Suprapubic skin (tissue), 4 donors: ENCODE data around the gene ARHGEF1. TPM values are rescaled to one million over a fixed set of nuclear protein-coding genes. Genes with fewer than 3 reads are reported as not detected.
A peak's percentile ranks its signal among the peaks of the same experiment; 100 is the strongest.

Experiments
- DNase-seq, 2 donors: peaks; one replicate each; pipeline ENCODE4 v3.0.0-alpha.2; 2019; ENCODE audit warnings: low spot score in 2 of 2
- H3K27ac ChIP-seq: fragments of 200-600 bp; sonication (generic); one replicate; pipeline ENCODE4 v1.5.1; 2019
- H3K27me3 ChIP-seq: fragments of 200-600 bp; sonication (generic); one replicate; pipeline ENCODE4 v1.5.1; 2019
- H3K36me3 ChIP-seq: fragments of 200-600 bp; sonication (generic); one replicate; pipeline ENCODE4 v1.5.1; 2019
- H3K4me1 ChIP-seq: fragments of 200-600 bp; sonication (generic); one replicate; pipeline ENCODE4 v1.5.1; 2019
- H3K4me3 ChIP-seq: fragments of 200-600 bp; sonication (generic); one replicate; pipeline ENCODE4 v1.5.1; 2019; ENCODE audit warnings: mild to moderate bottlenecking
- H3K9me3 ChIP-seq: fragments of 200-600 bp; sonication (generic); one replicate; pipeline ENCODE4 v1.5.1; 2019
- EP300 ChIP-seq: sonication (generic); formaldehyde crosslinking; IDR thresholded peaks from one replicate; pipeline ENCODE4 v1.6.1; 2017; ENCODE audit warnings: antibody characterized with exemption
- POLR2A ChIP-seq, 2 donors: fragments of 450-650 bp; IDR thresholded peaks; one replicate each; pipeline ENCODE4 v1.6.1; 2017; ENCODE audit warnings: antibody characterized with exemption in 2 of 2, mild to moderate bottlenecking in 2 of 2, moderate library complexity in 2 of 2
- POLR2AphosphoS5 ChIP-seq, 3 donors: sonication (generic); formaldehyde crosslinking; IDR thresholded peaks; one replicate each; pipeline ENCODE4 v1.6.1; 2017; ENCODE audit warnings: antibody characterized with exemption in 3 of 3
- WGBS: methylation state at CpG from one replicate; pipeline ENCODE4 v1.1.5; 2018; 5-methylcytosine and 5-hydroxymethylcytosine counted together
- total RNA-seq, 4 donors: library from RNA; depleted of rRNA; stranded (reverse); fragments of >200 nt; gene quantifications; one replicate each; pipeline ENCODE4 v1.1.0, GENCODE V29; 2016
- TF ChIP-seq, protein P1 (sequence below), 2 donors: fragments of 200-600 bp in 1 of 2; fragments of 450-650 bp in 1 of 2; sonication (generic) in 1 of 2; IDR thresholded peaks; one replicate each; pipeline ENCODE4 v1.5.1; 2016 to 2019; ENCODE audit warnings: antibody characterized with exemption in 2 of 2, mild to moderate bottlenecking in 1 of 2, moderate library complexity in 1 of 2

ARHGEF1 gene
- total RNA-seq, 4 donors from 2014 or later = 61.0 to 173 (median 72.1) TPM

GRCh38 chr19:41940731-41941409 is 57.9 kb downstream of the ARHGEF1 start:
- DNase-seq = no peak
- 7% methylated on average over 50 of the region's 53 CpGs for WGBS
- Histone ChIP-seq H3K27ac (no peak overlapping the region), H3K9me3 (no peaks in the 10 kb centered on the region), H3K36me3 (no peaks in the 10 kb centered on the region), H3K4me1 (peaks cover 19% of the 10 kb centered on the region), H3K4me3 (peak overlapping the region; percentile 48), H3K27me3 (peaks cover 58% of the 10 kb centered on the region)
- TF ChIP-seq, protein P1, sequence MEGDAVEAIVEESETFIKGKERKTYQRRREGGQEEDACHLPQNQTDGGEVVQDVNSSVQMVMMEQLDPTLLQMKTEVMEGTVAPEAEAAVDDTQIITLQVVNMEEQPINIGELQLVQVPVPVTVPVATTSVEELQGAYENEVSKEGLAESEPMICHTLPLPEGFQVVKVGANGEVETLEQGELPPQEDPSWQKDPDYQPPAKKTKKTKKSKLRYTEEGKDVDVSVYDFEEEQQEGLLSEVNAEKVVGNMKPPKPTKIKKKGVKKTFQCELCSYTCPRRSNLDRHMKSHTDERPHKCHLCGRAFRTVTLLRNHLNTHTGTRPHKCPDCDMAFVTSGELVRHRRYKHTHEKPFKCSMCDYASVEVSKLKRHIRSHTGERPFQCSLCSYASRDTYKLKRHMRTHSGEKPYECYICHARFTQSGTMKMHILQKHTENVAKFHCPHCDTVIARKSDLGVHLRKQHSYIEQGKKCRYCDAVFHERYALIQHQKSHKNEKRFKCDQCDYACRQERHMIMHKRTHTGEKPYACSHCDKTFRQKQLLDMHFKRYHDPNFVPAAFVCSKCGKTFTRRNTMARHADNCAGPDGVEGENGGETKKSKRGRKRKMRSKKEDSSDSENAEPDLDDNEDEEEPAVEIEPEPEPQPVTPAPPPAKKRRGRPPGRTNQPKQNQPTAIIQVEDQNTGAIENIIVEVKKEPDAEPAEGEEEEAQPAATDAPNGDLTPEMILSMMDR (IDR thresholded peaks at IDR 0.05) = no peak
- no peak for TF ChIP-seq POLR2A (IDR thresholded peaks at IDR 0.05)
- TF ChIP-seq EP300 = no peak
- TF ChIP-seq POLR2AphosphoS5 (IDR thresholded peaks at IDR 0.05) = no peak

GRCh38 chr19:41941410-41942202 is 58.6 kb downstream of the ARHGEF1 start:
- Histone ChIP-seq H3K27ac (no peak overlapping the region), H3K36me3 (no peaks in the 10 kb centered on the region), H3K9me3 (no peaks in the 10 kb centered on the region), H3K4me3 (no peak overlapping the region), H3K4me1 (peaks cover 16% of the 10 kb centered on the region), H3K27me3 (peaks cover 50% of the 10 kb centered on the region)
- WGBS = 91% methylated on average over 9 of the region's 9 CpGs
- no peak for DNase-seq
- TF ChIP-seq POLR2AphosphoS5 (IDR thresholded peaks at IDR 0.05) (no peak), EP300 (no peak), POLR2A (IDR thresholded peaks at IDR 0.05) (no peak)
- TF ChIP-seq, protein P1 (IDR thresholded peaks at IDR 0.05) = no peak

DNA sequence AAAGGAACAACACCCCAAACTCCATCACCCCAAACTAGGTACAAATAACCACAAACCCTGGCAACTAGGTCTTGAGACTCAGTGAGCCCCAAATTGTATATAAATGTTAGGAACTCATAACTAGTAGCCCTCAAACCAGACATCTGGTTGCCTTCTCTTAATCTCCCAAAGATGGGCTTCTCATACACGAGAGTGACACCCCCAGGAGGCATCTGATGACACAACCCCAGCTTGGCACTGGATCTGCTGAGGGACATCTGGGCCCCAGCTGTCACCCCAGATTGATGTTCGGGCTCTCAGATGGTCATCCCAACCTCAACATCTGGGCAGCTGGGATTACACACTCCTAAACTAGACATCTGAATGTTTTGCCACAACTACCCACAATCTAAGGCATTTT is 61.4 kb downstream of the ARHGEF1 start:
- H3K9me3 ChIP-seq = no peaks in the 10 kb centered on the region
- no peak overlapping the region for H3K4me3 ChIP-seq
- WGBS = 70% methylated on average over 2 of the region's 2 CpGs
- no peak overlapping the region for H3K27ac ChIP-seq
- no peak for DNase-seq
- H3K27me3 ChIP-seq = peaks cover 28% of the 10 kb centered on the region
- H3K4me1 ChIP-seq = peaks cover 16% of the 10 kb centered on the region
- no peaks in the 10 kb centered on the region for H3K36me3 ChIP-seq
- TF ChIP-seq POLR2AphosphoS5 (IDR thresholded peaks at IDR 0.05) = no peak
- TF ChIP-seq EP300 = no peak
- no peak for TF ChIP-seq POLR2A (IDR thresholded peaks at IDR 0.05)
- TF ChIP-seq, protein P1 (IDR thresholded peaks at IDR 0.05) = no peak

GRCh38 chr19:41945135-41945766 is 62.3 kb downstream of the ARHGEF1 start:
- DNase-seq = no peak
- H3K27ac ChIP-seq = no peak overlapping the region

More at GRCh38 chr19:41945135-41945766, 62.3 kb downstream of the ARHGEF1 start:
- H3K4me1 ChIP-seq = peaks cover 9% of the 10 kb centered on the region
- TF ChIP-seq POLR2A (IDR thresholded peaks at IDR 0.05) (no peak), POLR2AphosphoS5 (IDR thresholded peaks at IDR 0.05) (no peak), EP300 (no peak)
- TF ChIP-seq, protein P1 (IDR thresholded peaks at IDR 0.05) = no peak
- H3K36me3 ChIP-seq = no peaks in the 10 kb centered on the region
- H3K4me3 ChIP-seq = no peak overlapping the region
- WGBS = 84% methylated on average over 8 of the region's 8 CpGs
- H3K9me3 ChIP-seq = no peaks in the 10 kb centered on the region
- peaks cover 19% of the 10 kb centered on the region for H3K27me3 ChIP-seq
